IMR-90 (cell line): ENCODE measurements around the gene DNTTIP2. TPM values are rescaled to one million over a fixed set of nuclear protein-coding genes. Genes with fewer than 3 reads are reported as not detected.

Experiments used
- RCOR1 ChIP-seq: IDR thresholded peaks from 2 replicates; pipeline ENCODE4 v1.6.1; 2012; ENCODE audit warnings: mild to moderate bottlenecking, low read length, improper control_type of control experiment; ENCODE audit not compliant: insufficient replicate concordance
- polyA plus RNA-seq, 3 experiments: library from polyadenylated mRNA; depleted of rRNA; stranded (reverse); fragments of >200 nt; gene quantifications; 2 replicates each; pipeline ENCODE4 v1.2.3, GENCODE V29; 2012; ENCODE audit warnings: low replicate concordance in 1 of 3
- total RNA-seq: library from RNA; depleted of rRNA; stranded (reverse); fragments of >200 nt; gene quantifications from 2 replicates; pipeline ENCODE4 v1.2.3, GENCODE V29; 2012
- TF ChIP-seq, protein P1 (sequence below): conservative IDR thresholded peaks from 2 replicates; pipeline ENCODE4 v1.5.1; 2012; ENCODE audit warnings: mild to moderate bottlenecking, low read depth, low read length, improper control_type of control experiment

Gene DNTTIP2
- total and polyA plus RNA-seq, 2 of the 4 experiments (the other 2 are of a cell fraction) = 14.2 to 24.4 TPM

DNA sequence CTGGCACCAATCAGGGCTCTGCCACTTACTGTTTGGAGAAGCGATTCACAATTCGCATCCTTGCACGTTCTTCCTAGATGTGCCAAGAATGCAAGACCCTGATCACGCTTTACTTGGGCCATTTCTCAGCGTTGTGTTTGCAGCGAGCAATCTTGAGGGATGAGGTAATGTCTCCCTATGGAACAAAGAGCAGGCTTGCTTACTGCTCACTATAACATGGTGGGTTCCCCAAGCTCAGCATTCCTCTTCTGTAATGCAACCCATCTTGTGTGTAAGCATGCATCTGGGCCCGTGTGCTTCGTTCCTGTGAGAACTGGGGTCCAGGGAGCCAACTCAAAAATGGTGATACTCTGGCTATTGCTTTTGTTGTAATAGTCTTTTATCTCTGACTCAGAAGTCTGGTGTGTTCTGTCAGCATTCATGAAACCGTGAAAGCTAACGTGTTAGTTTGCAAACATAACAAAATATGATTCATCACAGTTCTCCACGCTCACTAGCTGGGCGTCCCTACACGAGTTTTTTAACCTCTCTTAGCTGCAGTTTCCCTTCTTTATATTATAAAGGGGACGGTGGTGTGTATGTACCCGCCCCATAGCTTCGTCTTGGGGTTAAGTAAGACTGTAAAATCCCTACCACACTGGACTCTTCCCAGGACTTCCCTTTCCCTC is 33.3 kb downstream of the DNTTIP2 start (continued):
- TF ChIP-seq, protein P1, sequence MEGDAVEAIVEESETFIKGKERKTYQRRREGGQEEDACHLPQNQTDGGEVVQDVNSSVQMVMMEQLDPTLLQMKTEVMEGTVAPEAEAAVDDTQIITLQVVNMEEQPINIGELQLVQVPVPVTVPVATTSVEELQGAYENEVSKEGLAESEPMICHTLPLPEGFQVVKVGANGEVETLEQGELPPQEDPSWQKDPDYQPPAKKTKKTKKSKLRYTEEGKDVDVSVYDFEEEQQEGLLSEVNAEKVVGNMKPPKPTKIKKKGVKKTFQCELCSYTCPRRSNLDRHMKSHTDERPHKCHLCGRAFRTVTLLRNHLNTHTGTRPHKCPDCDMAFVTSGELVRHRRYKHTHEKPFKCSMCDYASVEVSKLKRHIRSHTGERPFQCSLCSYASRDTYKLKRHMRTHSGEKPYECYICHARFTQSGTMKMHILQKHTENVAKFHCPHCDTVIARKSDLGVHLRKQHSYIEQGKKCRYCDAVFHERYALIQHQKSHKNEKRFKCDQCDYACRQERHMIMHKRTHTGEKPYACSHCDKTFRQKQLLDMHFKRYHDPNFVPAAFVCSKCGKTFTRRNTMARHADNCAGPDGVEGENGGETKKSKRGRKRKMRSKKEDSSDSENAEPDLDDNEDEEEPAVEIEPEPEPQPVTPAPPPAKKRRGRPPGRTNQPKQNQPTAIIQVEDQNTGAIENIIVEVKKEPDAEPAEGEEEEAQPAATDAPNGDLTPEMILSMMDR = no peak
- TF ChIP-seq RCOR1 = no peak
